ENCODE data around the gene PARD3. TPM values are rescaled to one million over a fixed set of nuclear protein-coding genes. Genes with fewer than 3 reads are reported as not detected.

PARD3 gene
- polyA plus RNA-seq, 1 donor from 2014 or later = 12.4 TPM

DNA sequence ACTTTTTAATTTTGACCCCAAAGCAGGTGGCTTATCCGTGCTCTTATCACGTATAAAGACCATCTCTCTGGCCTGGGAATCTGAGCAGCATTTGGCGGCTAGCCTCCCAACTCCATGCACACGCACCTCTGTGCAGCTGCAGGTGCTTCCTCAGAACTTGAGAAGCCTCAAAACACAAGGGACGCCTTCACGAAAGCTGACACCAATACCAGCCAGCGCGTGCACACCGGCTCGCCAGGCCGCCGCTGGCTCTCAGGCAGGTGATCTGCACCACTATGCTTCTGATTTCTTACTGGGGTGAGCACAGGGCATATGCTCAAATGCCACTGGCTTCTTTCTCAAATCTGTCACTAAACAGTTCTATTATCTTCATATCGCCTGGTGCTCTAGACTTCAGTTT is 145.0 kb downstream of the PARD3 start:
- Histone ChIP-seq H3K27ac (ENCODE audit: low read length) (no peak overlapping the region), H3K9me2 (ENCODE audit: insufficient read depth, low read length) (no peaks in the 10 kb centered on the region), H3K9me3 (ENCODE audit: low read length) (no peaks in the 10 kb centered on the region), H3K36me3 (ENCODE audit: insufficient read depth, low read length) (no peaks in the 10 kb centered on the region), H4K20me1 (ENCODE audit: insufficient read depth) (no peaks in the 10 kb centered on the region), H3K4me2 (ENCODE audit: low read length) (no peak overlapping the region), H3K9ac (ENCODE audit: low read length) (no peak overlapping the region), H3K27me3 (ENCODE audit: insufficient read depth, low read depth, low read length) (no peaks in the 10 kb centered on the region), H2AFZ (ENCODE audit: low read depth, low read length) (no peak overlapping the region), H3F3A (ENCODE audit: insufficient read depth, low read length, poor library complexity, severe bottlenecking) (no peaks in the 10 kb centered on the region), H3K79me2 (replicated peaks; ENCODE audit: insufficient read depth, low read length) (peaks cover 8% of the 10 kb centered on the region), H3K4me3 (ENCODE audit: low read length) (no peak overlapping the region)
- TF ChIP-seq EZH2 (IDR thresholded peaks at IDR 0.05; ENCODE audit: borderline replicate concordance, insufficient read depth, low read length, poor library complexity, severe bottlenecking) (no peak), RAD21 (conservative IDR thresholded peaks at IDR 0.05) (no peak)

DNA sequence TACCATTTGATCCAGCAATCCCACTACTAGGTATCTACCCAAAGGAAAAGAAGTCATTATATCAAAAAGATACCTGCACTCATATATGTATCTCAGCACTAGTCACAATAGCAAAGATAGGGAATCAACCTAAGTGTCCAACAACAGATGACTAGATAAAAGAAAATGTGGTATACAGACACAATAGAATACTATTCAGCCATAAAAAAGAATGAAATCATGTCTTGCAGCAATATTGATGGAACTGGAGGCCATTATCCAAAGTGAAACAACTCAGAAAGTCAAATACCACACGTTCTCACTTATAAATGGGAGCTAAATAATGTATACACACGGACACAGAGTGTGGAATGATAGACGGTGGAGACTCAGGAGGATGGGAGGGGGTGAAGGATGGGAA is 146.0 kb downstream of the PARD3 start:
- Histone ChIP-seq H3K9me3 (ENCODE audit: low read length) (no peaks in the 10 kb centered on the region), H3K36me3 (ENCODE audit: insufficient read depth, low read length) (no peaks in the 10 kb centered on the region), H2AFZ (ENCODE audit: low read depth, low read length) (no peak overlapping the region), H3K27me3 (ENCODE audit: insufficient read depth, low read depth, low read length) (no peaks in the 10 kb centered on the region), H4K20me1 (ENCODE audit: insufficient read depth) (no peaks in the 10 kb centered on the region), H3K27ac (ENCODE audit: low read length) (no peak overlapping the region), H3F3A (ENCODE audit: insufficient read depth, low read length, poor library complexity, severe bottlenecking) (no peaks in the 10 kb centered on the region), H3K9ac (ENCODE audit: low read length) (no peak overlapping the region), H3K4me2 (ENCODE audit: low read length) (no peak overlapping the region), H3K79me2 (replicated peaks; ENCODE audit: insufficient read depth, low read length) (peaks cover 8% of the 10 kb centered on the region), H3K9me2 (ENCODE audit: insufficient read depth, low read length) (no peaks in the 10 kb centered on the region), H3K4me3 (ENCODE audit: low read length) (no peak overlapping the region)
- TF ChIP-seq EP300 (conservative IDR thresholded peaks at IDR 0.05; ENCODE audit: poor library complexity, severe bottlenecking) = no peak
- TF ChIP-seq, protein P1, sequence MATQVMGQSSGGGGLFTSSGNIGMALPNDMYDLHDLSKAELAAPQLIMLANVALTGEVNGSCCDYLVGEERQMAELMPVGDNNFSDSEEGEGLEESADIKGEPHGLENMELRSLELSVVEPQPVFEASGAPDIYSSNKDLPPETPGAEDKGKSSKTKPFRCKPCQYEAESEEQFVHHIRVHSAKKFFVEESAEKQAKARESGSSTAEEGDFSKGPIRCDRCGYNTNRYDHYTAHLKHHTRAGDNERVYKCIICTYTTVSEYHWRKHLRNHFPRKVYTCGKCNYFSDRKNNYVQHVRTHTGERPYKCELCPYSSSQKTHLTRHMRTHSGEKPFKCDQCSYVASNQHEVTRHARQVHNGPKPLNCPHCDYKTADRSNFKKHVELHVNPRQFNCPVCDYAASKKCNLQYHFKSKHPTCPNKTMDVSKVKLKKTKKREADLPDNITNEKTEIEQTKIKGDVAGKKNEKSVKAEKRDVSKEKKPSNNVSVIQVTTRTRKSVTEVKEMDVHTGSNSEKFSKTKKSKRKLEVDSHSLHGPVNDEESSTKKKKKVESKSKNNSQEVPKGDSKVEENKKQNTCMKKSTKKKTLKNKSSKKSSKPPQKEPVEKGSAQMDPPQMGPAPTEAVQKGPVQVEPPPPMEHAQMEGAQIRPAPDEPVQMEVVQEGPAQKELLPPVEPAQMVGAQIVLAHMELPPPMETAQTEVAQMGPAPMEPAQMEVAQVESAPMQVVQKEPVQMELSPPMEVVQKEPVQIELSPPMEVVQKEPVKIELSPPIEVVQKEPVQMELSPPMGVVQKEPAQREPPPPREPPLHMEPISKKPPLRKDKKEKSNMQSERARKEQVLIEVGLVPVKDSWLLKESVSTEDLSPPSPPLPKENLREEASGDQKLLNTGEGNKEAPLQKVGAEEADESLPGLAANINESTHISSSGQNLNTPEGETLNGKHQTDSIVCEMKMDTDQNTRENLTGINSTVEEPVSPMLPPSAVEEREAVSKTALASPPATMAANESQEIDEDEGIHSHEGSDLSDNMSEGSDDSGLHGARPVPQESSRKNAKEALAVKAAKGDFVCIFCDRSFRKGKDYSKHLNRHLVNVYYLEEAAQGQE (IDR thresholded peaks at IDR 0.05; ENCODE audit: borderline replicate concordance) = no peak
- no peak for TF ChIP-seq POLR2AphosphoS5 (IDR thresholded peaks at IDR 0.05)
- no peak for TF ChIP-seq TAF1 (IDR thresholded peaks at IDR 0.05; ENCODE audit: low read depth)
- no peak for TF ChIP-seq EZH2 (IDR thresholded peaks at IDR 0.05; ENCODE audit: borderline replicate concordance, insufficient read depth, low read length, poor library complexity, severe bottlenecking)
- no peak for TF ChIP-seq RAD21 (conservative IDR thresholded peaks at IDR 0.05)
- no peak for TF ChIP-seq MXI1 (conservative IDR thresholded peaks at IDR 0.05; ENCODE audit: poor library complexity, severe bottlenecking)
- TF ChIP-seq, protein P2, sequence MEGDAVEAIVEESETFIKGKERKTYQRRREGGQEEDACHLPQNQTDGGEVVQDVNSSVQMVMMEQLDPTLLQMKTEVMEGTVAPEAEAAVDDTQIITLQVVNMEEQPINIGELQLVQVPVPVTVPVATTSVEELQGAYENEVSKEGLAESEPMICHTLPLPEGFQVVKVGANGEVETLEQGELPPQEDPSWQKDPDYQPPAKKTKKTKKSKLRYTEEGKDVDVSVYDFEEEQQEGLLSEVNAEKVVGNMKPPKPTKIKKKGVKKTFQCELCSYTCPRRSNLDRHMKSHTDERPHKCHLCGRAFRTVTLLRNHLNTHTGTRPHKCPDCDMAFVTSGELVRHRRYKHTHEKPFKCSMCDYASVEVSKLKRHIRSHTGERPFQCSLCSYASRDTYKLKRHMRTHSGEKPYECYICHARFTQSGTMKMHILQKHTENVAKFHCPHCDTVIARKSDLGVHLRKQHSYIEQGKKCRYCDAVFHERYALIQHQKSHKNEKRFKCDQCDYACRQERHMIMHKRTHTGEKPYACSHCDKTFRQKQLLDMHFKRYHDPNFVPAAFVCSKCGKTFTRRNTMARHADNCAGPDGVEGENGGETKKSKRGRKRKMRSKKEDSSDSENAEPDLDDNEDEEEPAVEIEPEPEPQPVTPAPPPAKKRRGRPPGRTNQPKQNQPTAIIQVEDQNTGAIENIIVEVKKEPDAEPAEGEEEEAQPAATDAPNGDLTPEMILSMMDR (IDR thresholded peaks at IDR 0.05; ENCODE audit: poor library complexity, severe bottlenecking) = no peak
- no peak for TF ChIP-seq SMC3 (conservative IDR thresholded peaks at IDR 0.05; ENCODE audit: poor library complexity)

DNA sequence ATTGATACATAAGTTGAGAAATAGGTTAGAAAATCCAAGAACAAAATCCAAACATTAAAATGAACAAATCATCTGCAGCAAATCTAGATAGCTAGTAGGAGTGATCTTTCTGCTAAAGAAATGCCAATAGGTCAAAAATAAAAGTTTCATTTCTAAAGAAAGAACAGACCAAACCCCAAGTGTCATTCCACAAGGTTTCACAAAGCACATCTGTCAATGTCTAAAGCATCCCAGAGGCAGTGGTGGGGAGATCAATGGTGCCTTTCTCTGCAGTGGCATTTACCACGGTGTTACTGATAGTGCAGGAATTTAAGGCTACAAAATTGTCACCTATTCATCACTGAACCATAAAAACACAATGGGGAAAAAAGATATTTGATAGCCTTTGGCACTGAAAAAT is 147.9 kb downstream of the PARD3 start:
- Histone ChIP-seq H3K9me2 (ENCODE audit: insufficient read depth, low read length) (no peaks in the 10 kb centered on the region), H3K27ac (ENCODE audit: low read length) (no peak overlapping the region), H3K36me3 (ENCODE audit: insufficient read depth, low read length) (no peaks in the 10 kb centered on the region), H3K9me3 (ENCODE audit: low read length) (no peaks in the 10 kb centered on the region), H4K20me1 (ENCODE audit: insufficient read depth) (no peaks in the 10 kb centered on the region), H2AFZ (ENCODE audit: low read depth, low read length) (no peak overlapping the region), H3K4me2 (ENCODE audit: low read length) (no peak overlapping the region), H3K4me3 (ENCODE audit: low read length) (no peak overlapping the region), H3K79me2 (replicated peaks; ENCODE audit: insufficient read depth, low read length) (peaks cover 5% of the 10 kb centered on the region), H3K27me3 (ENCODE audit: insufficient read depth, low read depth, low read length) (no peaks in the 10 kb centered on the region), H3F3A (ENCODE audit: insufficient read depth, low read length, poor library complexity, severe bottlenecking) (no peaks in the 10 kb centered on the region), H3K9ac (ENCODE audit: low read length) (no peak overlapping the region)
- TF ChIP-seq EP300 (conservative IDR thresholded peaks at IDR 0.05; ENCODE audit: poor library complexity, severe bottlenecking) = no peak
- TF ChIP-seq RAD21 (conservative IDR thresholded peaks at IDR 0.05) = no peak
- TF ChIP-seq EZH2 (IDR thresholded peaks at IDR 0.05; ENCODE audit: borderline replicate concordance, insufficient read depth, low read length, poor library complexity, severe bottlenecking) = no peak
- no peak for TF ChIP-seq SMC3 (conservative IDR thresholded peaks at IDR 0.05; ENCODE audit: poor library complexity)
- no peak for TF ChIP-seq TAF1 (IDR thresholded peaks at IDR 0.05; ENCODE audit: low read depth)
- TF ChIP-seq, protein P1 (IDR thresholded peaks at IDR 0.05; ENCODE audit: borderline replicate concordance) = no peak
- no peak for TF ChIP-seq POLR2AphosphoS5 (IDR thresholded peaks at IDR 0.05)
- TF ChIP-seq, protein P2 (IDR thresholded peaks at IDR 0.05; ENCODE audit: poor library complexity, severe bottlenecking) = no peak
- TF ChIP-seq MXI1 (conservative IDR thresholded peaks at IDR 0.05; ENCODE audit: poor library complexity, severe bottlenecking) = no peak
